GM18951 (cell line): ENCODE measurements around the gene RUBCNL.

Source experiments
- POLR2A ChIP-seq: IDR thresholded peaks from 4 replicates; pipeline ENCODE4 v1.6.1; 2011; ENCODE audit warnings: mild to moderate bottlenecking; ENCODE audit not compliant: insufficient read length, insufficient read depth; ENCODE audit errors: extremely low read depth
- in situ Hi-C: fragments of 300-500 bp; cut with MboI; formaldehyde crosslinking; loops from one replicate; pipeline ENCODE4 v1.12.0; 2022; ENCODE audit warnings: low sequenced_read_pairs, mixed read lengths, inconsistent platforms; ENCODE audit not compliant: unreplicated experiment

The RUBCNL gene

DNA sequence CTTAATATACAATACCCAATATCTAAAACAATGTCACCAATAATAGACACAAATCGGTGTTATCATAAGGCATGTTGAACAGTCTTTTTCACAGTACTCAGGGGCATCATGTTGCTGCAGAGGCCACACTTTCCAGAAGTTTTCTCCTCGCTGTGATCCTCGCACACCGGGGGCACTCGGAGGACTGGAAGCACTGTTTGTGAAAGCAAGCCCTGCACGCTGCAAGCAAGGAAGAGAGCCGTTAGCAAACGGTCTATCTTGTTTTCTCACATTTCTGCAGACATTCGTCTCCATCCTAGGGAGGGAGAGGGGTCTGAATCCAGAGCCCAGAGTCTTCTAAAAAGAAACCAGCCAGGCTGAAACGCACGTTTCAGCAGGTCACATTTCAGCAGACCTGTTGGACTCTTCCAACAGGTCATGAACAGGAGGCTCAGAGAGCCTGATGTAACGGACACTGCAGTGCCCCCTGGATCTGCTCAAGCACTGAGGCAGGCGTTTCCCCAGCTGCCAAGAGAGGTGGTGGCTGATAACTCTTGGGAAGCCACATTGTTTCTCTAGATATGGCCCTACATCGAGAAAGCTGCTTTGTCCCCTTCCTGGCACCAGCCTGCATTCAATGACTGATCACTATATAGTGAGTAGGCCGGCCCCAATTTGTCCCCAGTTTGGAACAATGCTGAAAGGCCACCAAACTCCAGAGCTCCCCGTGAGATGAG, 43.6 kb downstream of the RUBCNL start:
- no peak for TF ChIP-seq POLR2A
- in situ Hi-C loops = no loop called here

DNA sequence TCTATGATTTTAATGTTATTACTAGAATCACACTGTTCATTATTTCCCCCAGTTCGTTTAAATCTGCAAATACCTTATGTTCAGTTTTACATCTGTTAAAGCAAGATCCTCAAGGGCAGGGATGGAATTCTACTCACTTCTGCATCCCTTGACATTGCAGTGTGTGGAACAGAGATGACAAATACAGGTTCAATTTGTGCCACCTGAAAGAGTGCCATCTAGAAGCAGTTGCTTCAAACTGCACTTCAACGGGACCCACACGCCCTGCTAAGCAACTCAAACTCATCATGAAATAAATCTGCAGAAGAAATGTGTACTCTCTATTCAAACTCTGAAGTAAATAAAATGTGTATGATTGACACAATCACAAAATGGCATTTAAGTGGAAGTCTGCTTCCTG, 44.5 kb downstream of the RUBCNL start:
- no peak for TF ChIP-seq POLR2A
- in situ Hi-C loops = no loop called here

DNA sequence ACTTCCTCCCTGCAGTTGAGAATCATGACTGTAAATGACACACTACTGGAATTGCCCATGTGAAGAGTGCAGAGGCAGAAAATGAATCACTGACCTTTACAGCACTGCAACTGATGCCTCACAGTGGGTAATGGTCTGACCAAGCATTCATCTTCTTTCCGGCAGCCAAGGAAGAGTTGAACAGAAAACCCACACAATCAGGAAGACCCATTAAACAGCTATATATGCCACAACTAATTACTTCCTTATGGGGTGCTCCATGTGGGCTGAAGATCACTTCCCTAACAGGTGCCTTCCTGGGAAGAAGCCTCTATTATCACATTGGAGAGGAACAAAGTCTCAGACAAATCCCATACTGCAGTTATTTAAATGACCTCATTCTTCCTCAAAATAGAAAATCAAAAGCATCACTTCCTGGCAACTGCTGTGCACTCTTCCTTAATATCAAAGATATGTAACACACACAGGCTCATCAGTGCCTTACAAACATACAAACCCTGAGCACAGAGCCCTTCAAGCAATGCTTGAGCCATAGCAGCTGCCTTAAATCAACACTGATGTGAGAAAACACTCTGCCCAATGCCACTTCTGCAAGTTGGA, 45.8 kb downstream of the RUBCNL start:
- no peak for TF ChIP-seq POLR2A
- in situ Hi-C loops = no loop called here

DNA sequence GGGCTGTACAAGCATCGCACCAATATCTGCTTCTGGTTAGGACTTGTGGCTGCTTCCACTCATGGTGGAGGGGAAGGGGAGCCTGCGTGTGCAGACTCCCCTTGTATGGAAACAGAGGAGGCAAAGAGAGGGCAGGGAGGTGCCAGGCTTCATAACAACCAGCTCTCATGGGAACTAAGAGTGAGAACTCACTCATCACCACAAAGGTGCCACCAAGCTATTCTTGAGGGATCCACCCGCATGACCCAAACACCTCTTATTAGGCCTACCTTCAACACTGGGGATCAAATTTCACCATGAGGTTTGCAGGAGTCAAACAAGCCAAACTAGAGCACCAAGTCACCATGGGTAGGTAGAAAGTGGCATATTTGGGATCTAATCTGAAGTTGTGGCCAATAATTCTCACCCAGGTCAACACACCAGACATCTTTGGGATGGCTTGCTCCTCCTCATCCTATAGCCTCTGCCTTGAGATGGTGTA, 46.4 kb downstream of the RUBCNL start:
- in situ Hi-C loops = no loop called here
- TF ChIP-seq POLR2A = no peak

DNA sequence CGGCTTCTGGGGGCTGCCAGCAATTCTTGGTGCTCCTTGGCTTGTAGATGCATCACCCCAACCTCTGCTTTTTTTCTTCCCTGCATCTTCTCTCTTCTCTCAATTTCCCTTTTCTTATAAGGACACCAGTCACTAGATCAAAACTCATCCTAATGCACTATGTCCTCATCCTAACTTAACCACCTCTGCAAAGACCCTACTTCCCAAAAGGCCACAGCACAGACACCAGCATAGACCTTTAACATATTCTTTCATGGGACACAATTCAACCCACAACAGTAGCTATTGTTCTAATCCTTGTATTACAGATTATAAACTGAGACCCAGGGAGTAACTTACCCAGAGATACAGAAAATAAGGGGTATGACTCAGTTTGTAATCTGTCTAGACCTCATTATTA, 47.0 kb downstream of the RUBCNL start:
- in situ Hi-C loops = no loop called here

DNA sequence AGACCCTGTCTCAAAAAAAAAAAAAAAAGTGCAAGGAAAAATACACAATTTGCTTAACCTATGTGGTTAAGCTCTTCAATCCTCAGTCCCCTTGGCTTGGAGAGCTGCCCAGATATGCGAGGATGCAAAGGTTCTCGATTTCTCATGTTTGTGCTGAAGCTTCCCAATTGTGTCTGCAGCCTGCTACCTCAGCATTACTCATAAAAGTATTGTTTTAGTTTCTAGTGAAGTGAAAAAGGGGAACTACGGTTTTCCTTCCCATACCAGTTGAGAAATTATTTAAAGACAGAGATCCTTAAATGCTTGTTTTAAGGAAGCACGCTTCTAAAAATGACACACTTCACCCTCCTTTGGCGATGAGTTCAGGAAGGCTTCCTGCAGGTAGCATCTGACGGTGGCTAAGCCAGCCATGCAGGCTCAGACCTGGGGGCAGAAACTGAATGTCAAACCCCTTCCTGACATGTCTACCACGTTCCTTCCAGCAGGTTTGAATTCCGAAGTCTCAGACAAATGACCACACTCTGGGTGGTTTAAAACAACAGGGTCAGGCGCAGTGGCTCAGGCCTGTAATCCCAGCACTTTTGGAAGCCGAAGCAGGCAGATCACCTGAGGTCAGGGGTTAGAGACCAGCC, 47.9 kb downstream of the RUBCNL start:
- in situ Hi-C loops = no loop called here
- TF ChIP-seq POLR2A = no peak

More for the DNA sequence above, 47.0 kb downstream of the RUBCNL start:
- TF ChIP-seq POLR2A = no peak

DNA sequence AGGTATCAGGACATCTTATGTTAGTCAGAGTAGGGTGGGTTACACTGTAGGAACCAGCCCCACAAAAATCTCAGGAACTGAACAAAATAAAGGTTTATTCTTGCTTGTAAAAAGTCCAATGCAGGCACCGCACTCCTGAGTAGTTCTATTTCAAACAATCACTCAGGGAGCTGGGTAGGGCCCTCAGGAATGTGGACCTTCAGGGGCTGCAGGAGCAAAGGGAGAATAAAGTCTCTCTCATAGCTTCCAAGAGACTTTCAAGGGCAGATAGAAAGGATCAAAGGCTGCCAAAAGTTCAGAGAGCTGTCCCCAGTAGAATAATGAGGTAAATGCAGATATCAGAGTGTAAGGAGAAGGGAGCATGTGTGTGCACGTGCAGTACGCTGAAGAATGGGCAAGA, 49.4 kb downstream of the RUBCNL start:
- in situ Hi-C loops = no loop called here
- TF ChIP-seq POLR2A = no peak

DNA sequence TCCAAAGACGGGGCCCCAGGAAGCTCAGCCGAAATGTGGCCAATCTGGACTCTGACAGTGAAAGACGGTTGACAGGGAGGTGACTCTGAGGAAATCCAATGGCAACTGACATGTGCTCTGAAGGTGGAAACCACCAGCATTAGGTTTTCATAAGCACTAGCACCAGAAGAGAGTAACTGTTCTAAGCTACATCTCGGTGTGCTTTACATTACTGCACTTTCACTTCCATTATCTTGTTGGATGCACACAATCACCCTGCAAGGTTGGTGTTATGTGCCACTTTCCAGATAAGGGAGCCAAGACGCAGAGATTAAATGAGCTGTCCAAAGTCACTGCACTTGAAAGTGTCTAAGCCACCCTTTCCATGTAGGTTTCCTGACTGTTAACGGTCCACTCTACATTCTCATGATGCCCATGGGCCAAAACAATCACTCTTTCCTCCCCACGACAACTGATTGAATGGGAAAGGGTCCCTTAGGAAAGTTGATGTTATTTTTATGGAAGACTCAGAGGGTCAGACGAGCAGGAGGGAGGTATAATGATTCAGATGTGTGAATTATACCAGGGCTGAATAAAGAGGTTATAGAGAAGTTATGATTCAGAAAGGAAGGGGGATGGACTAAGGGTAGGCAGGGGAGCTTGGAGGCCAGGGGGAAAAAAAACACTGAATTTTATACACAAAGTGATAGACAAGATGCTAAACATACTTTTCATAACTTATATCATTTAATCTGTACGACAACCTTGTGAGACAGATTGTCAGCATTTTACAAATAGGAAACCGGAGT, 52.8 kb downstream of the RUBCNL start:
- in situ Hi-C loops = no loop called here
- no peak for TF ChIP-seq POLR2A

DNA sequence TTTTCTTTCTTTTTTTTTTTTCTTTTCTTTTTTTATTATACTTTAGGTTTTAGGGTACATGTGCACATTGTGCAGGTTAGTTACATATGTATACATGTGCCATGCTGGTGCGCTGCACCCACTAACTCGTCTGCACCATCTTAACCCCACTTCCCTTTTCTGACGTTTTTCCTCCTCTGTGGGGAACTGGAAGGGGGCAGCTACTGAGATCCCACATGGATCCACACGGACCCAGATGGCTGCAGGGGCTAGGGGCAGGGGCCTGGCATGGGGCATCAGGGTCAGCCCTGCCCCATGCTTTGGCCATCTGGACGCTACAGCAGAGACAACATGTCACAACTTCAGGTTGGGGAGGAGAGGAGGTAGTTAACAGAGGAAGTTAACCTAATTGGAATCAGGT, 54.3 kb downstream of the RUBCNL start:
- in situ Hi-C loops = no loop called here
- TF ChIP-seq POLR2A = no peak

DNA sequence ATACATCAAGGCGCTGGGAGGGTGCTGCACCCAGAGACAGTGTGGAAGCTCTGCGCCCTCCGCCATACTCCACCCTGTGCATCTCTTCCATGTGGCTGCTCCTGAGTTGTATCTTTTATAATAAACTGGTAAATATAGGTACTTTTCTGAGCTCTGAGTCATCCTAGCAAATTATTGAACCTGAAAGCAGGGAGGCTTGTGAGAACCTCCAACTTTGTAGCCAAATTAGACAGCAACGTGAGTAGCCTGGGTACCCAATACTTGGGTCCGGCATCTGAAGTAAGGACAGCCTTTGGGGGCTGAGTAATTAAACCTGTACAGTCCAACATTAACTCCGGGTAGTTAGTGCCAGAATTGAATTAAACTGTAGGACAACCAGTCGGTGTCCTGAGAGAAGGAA, 57.4 kb downstream of the RUBCNL start:
- no peak for TF ChIP-seq POLR2A
- in situ Hi-C loops = no loop called here

DNA sequence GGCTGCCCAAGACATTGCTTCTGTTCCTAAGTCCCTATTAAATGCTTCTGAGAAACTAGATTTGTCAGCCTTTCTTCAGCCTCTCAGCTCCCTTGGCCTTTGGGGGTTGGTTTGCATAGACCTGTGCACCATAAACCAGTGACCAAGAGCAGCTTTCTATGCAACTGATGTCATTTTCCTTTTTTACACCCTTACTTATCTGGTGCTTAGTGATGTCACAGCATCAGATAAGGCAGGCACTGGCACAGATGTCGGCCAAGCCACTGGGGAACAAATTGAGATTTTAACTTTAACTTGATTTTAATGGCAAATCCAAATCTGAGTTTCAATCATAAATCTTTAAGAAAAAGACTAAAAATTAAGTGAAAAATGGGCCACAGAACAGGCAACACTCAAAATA, 59.8 kb downstream of the RUBCNL start:
- TF ChIP-seq POLR2A = no peak
- in situ Hi-C loops = no loop called here

DNA sequence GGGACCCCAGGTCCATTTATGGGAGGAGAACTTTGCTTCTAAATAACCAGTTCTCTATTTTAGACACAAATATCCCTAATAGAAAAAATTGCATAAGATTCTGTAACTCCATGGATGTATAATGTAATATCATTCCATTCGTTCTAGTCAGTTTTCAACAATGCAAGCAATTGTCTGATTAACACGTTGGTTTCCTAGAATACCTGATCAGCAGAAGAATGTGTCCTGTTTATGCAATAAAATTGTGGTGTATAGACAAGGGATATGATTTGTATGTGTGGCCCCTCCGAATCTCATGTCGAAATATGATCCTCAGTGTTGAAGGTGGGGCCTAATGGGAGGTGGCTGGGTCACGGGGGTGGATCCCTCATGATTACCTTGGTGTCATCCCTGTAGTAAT, 62.1 kb downstream of the RUBCNL start:
- in situ Hi-C loops = no loop called here
- no peak for TF ChIP-seq POLR2A

DNA sequence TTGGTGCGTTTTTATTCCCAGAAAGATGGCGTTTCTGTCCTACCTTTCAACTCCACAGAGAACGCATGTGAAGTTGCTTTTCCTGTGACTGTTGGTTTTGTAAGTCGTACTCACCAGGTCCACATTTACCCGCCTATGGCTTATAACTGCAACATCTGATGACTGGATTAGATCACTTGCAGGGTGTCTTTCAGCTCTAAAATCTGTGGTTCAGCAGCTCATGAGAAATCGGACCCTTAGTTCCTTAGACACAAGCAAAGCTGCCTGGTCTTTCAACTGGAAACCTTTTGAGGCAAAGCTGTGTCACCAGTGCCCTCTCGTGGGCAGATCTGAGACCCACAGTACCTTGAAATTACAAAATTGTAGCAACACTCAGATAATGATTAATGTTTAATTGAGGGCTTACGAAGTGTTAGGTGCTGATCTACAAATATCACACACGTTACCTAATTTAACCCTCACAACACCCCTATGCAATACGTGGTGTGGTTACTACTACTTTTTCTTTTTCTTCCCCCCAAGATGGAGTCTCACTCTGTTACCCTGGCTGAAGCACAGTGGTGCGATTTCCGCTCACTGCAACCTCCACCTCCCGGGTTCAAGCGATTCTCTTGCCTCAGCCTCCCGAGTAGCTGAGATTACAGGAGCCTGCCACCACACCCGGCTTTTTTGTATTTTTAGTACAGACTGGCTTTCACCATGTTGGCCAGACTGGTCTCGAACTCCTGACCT, 65.4 kb downstream of the RUBCNL start:
- TF ChIP-seq POLR2A = no peak
- in situ Hi-C loops = no loop called here
